ENCODE data around the gene TRANK1. TPM values are rescaled to one million over a fixed set of nuclear protein-coding genes. Genes with fewer than 3 reads are reported as not detected.
A peak's percentile ranks its signal among the peaks of the same experiment; 100 is the strongest.
"Not testable (repeated sequence)": the region's sequence is repeated elsewhere in the genome, so short reads cannot be mapped to it uniquely, and the experiment has no call there.

Gene TRANK1
- total RNA-seq, 6 donors from 2014 or later: 10.6 to 39.8 (median 28.1) TPM

DNA sequence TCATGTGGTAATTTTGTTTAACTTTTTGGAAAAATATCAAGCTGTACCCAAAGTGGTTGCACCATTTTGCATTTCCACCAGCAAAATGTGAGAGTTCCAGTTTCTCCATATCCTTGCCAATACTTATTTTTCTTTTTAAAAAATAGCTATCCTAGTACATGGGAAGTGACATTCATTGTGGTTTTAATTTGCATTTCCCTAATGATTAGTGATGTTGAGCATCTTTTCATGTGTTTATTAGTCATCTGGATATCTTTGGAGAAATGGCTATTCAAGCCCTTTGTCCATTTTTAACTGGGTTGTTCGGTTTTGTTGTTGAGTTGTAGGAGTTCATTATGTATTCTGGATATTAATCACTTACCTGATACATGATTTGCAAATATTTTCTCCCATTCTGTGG is 19.5 kb upstream of the TRANK1 start:
- no peak overlapping the region for H3K4me3 ChIP-seq
- H3K36me3 ChIP-seq: no peaks in the 10 kb centered on the region
- no peaks in the 10 kb centered on the region for H3K27me3 ChIP-seq
- H3K27ac ChIP-seq: no peak overlapping the region
- H3K9me3 ChIP-seq: no peaks in the 10 kb centered on the region
- WGBS, 2 donors: 93 to 95% methylated on average over 1 of the region's 1 CpG
- DNase-seq (no peak), ATAC-seq (ENCODE audit: low FRiP score in 2 of 2) (no peak)
- peaks cover 1 to 13% (median 4%) of the 10 kb centered on the region in 4 donors for H3K4me1 ChIP-seq
- TF ChIP-seq EP300 (IDR thresholded peaks at IDR 0.05): no peak

DNA sequence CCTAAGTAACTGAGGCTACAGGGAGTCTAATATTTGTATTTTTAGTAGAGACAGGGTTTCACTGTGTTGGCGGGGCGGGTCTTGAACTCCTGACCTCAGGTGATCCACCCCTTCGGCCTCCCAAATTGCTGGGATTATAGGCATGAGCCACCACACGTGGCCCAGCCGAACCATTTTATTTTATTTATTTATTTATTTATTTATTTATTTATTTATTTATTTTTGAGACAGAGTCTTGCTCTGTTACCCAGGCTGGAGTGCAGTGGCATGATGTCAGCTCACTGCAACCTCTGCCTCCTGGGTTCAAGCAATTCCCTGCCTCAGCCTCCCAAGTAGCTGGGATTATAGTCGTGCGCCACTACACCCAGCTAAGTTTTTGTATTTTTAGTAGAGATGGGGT is 18.2 kb upstream of the TRANK1 start:
- not testable (repeated sequence) for H3K9me3 ChIP-seq; H3K4me3 ChIP-seq; DNase-seq; ATAC-seq (ENCODE audit: low FRiP score in 2 of 2); H3K27ac ChIP-seq; H3K36me3 ChIP-seq; H3K27me3 ChIP-seq
- WGBS, 2 donors: 98 to 99% methylated on average over 7 of the region's 7 CpGs
- H3K4me1 ChIP-seq: peaks cover 4 to 19% (median 8%) of the 10 kb centered on the region in 4 donors

DNA sequence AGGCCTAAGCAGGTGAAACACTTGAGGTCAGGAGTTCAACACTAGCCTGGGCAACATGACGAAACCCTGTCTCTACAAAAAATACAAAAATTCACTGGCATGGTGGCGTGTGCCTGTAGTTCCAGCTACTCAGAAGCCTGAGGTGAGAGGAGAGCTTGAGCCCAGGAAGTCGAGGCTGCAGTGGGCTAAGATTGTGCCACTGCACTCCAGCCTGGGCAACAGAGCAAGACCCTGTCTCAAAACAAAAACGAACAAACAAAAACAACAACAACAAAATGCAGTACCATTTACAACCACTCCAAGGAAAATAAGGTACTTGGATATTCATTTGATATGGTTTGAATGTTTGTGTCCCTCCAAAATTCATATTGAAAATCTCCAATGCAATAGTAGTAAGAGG is 15.6 kb upstream of the TRANK1 start:
- WGBS, 2 donors: 80 to 83% methylated on average over 4 of the region's 4 CpGs
- no peak overlapping the region for H3K4me3 ChIP-seq
- ATAC-seq (ENCODE audit: low FRiP score in 2 of 2) (no peak), DNase-seq (no peak)
- H3K27ac ChIP-seq: no peak overlapping the region
- TF ChIP-seq EP300 (IDR thresholded peaks at IDR 0.05): no peak
- TF ChIP-seq, protein P1, sequence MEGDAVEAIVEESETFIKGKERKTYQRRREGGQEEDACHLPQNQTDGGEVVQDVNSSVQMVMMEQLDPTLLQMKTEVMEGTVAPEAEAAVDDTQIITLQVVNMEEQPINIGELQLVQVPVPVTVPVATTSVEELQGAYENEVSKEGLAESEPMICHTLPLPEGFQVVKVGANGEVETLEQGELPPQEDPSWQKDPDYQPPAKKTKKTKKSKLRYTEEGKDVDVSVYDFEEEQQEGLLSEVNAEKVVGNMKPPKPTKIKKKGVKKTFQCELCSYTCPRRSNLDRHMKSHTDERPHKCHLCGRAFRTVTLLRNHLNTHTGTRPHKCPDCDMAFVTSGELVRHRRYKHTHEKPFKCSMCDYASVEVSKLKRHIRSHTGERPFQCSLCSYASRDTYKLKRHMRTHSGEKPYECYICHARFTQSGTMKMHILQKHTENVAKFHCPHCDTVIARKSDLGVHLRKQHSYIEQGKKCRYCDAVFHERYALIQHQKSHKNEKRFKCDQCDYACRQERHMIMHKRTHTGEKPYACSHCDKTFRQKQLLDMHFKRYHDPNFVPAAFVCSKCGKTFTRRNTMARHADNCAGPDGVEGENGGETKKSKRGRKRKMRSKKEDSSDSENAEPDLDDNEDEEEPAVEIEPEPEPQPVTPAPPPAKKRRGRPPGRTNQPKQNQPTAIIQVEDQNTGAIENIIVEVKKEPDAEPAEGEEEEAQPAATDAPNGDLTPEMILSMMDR (IDR thresholded peaks at IDR 0.05): no peak
- no peak for TF ChIP-seq POLR2A (IDR thresholded peaks at IDR 0.05)
- TF ChIP-seq POLR2AphosphoS5 (IDR thresholded peaks at IDR 0.05): no peak
- peaks cover 4 to 19% (median 8%) of the 10 kb centered on the region in 4 donors for H3K4me1 ChIP-seq
- H3K27me3 ChIP-seq: no peaks in the 10 kb centered on the region
- H3K9me3 ChIP-seq: no peaks in the 10 kb centered on the region
- no peaks in the 10 kb centered on the region for H3K36me3 ChIP-seq

DNA sequence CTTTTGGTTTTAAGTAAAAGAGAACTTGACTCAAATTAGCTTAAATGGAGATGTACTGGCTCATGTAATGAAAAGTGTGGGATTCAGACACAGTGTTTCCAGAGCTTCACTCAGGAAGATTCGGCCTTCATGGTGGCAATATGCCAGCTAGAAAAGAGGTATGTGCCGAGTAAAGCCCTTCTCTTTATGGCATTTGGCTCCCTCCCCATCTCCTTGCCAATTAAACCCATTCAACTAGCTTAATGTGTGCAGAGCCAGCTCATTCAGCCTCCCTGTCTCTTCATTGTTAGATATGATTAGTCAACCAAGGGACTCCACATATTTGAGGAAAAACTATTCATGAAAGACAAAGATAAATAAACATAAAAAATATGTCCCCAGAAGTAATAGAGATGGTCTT is 15.0 kb upstream of the TRANK1 start:
- WGBS, 2 donors: 46% methylated on average over 2 of the region's 2 CpGs
- peak overlapping the region in 1 of 4 donors; percentile 4 for H3K27ac ChIP-seq
- no peaks in the 10 kb centered on the region for H3K9me3 ChIP-seq
- ATAC-seq (ENCODE audit: low FRiP score in 2 of 2) (no peak), DNase-seq (no peak)
- H3K27me3 ChIP-seq: no peaks in the 10 kb centered on the region
- no peak overlapping the region for H3K4me3 ChIP-seq
- TF ChIP-seq EP300 (IDR thresholded peaks at IDR 0.05): no peak
- TF ChIP-seq POLR2AphosphoS5 (IDR thresholded peaks at IDR 0.05): no peak
- TF ChIP-seq, protein P1 (IDR thresholded peaks at IDR 0.05): no peak
- no peak for TF ChIP-seq POLR2A (IDR thresholded peaks at IDR 0.05)
- no peaks in the 10 kb centered on the region for H3K36me3 ChIP-seq
- peaks cover 4 to 15% (median 8%) of the 10 kb centered on the region in 4 donors for H3K4me1 ChIP-seq

DNA sequence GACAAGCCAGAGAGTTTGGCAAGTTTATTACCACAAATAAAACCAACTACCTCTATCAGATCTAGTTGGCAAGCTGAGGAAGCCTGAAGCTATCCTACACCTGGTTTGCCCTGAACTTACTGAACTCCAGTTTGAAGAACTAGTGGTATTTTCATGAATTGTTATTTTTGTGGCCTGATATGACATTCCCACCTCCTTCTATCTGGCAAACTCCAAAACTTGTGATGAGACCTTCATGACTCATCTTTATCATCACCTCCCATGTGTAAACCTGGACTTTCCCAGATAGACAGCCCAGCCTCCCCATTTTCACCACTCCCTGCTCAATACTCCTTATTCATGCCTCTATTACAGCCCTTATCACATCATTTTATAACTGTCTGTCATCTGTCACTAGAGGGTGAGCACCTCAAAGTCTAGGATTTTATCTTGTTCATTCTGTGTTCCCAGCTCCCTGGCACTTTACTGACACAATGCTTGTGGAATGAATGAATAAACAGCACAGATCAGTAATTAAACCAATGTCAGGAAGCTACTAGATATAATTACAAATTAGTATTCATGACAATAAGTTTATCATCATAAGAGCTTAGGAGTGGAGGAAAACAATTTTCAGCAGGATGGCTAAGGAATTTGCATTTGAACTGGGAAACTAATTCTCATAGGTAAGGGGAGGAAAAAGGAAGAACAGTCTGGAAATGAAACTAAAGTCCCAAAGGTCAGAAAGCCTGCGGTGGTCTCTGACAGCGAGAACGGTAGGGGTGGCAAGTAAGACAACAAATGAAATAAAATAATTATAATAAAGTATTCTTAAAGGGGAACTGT is 13.2 kb upstream of the TRANK1 start:
- ATAC-seq (ENCODE audit: low FRiP score in 2 of 2) (peak in 1 of 2 donors; percentile 78), DNase-seq (no peak)
- H3K9me3 ChIP-seq: no peaks in the 10 kb centered on the region
- TF ChIP-seq, protein P1 (IDR thresholded peaks at IDR 0.05): no peak
- no peak for TF ChIP-seq POLR2A (IDR thresholded peaks at IDR 0.05)
- no peak for TF ChIP-seq POLR2AphosphoS5 (IDR thresholded peaks at IDR 0.05)
- no peak for TF ChIP-seq EP300 (IDR thresholded peaks at IDR 0.05)
- peak overlapping the region in 2 of 4 donors; percentile 14 to 48 for H3K27ac ChIP-seq
- H3K4me3 ChIP-seq: no peak overlapping the region
- WGBS, 2 donors: 39 to 44% methylated on average over 3 of the region's 3 CpGs
- H3K36me3 ChIP-seq: no peaks in the 10 kb centered on the region
- H3K27me3 ChIP-seq: no peaks in the 10 kb centered on the region
- peaks cover 4 to 13% (median 8%) of the 10 kb centered on the region in 4 donors for H3K4me1 ChIP-seq

DNA sequence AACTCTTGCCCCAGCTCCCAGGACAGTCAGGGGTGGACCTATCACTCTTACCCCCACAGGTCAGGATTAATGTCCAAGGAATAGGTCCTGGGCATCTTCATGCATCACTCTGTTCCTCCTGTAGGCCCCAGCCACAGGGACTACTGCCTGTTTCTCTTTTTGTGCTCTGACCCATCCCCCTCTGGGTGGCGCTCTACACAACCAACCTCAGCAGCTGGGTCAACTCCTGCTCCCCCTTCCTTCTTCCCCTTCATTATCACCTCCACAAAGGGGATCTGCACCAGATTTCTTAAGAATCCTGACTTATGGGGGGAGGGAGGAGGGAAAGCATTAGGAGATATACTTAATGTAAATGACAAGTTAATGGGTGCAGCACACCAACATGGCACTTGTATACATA is 12.2 kb upstream of the TRANK1 start:
- H3K4me1 ChIP-seq: peaks cover 4 to 13% (median 8%) of the 10 kb centered on the region in 4 donors
- no peak overlapping the region for H3K4me3 ChIP-seq
- DNase-seq: no peak
- 93 to 100% methylated on average over 1 of the region's 1 CpG for WGBS, 2 donors
- TF ChIP-seq POLR2AphosphoS5 (IDR thresholded peaks at IDR 0.05): no peak
- TF ChIP-seq, protein P1 (IDR thresholded peaks at IDR 0.05): no peak
- no peak for TF ChIP-seq EP300 (IDR thresholded peaks at IDR 0.05)
- no peak for TF ChIP-seq POLR2A (IDR thresholded peaks at IDR 0.05)
- no peaks in the 10 kb centered on the region for H3K36me3 ChIP-seq
- H3K27me3 ChIP-seq: no peaks in the 10 kb centered on the region
- ATAC-seq (ENCODE audit: low FRiP score in 2 of 2): no peak
- H3K9me3 ChIP-seq: no peaks in the 10 kb centered on the region
- no peak overlapping the region for H3K27ac ChIP-seq

Measured in upper lobe of left lung (tissue), 6 donors.